ENCODE results near the gene ATAD2B.
"Not testable (repeated sequence)": the region's sequence is repeated elsewhere in the genome, so short reads cannot be mapped to it uniquely, and the experiment has no call there.

Gene ATAD2B

GRCh38 chr2:23782646-23783045 is 144.3 kb downstream of the ATAD2B start:
- DNase-seq = no peak

GRCh38 chr2:23782126-23782525 is 144.8 kb downstream of the ATAD2B start:
- no peak for DNase-seq

GRCh38 chr2:23780465-23780864 is 146.5 kb downstream of the ATAD2B start:
- not testable (repeated sequence) for DNase-seq

- no peak for DNase-seq
These were observed 149.1 kb downstream of the ATAD2B start for GRCh38 chr2:23777826-23778225.

GRCh38 chr2:23776021-23776420 is 150.9 kb downstream of the ATAD2B start:
- no peak for DNase-seq

GRCh38 chr2:23772684-23773083 is 154.2 kb downstream of the ATAD2B start:
- no peak for DNase-seq

- DNase-seq = no peak
These were observed 154.9 kb downstream of the ATAD2B start for GRCh38 chr2:23772056-23772455.

GRCh38 chr2:23769364-23769763 is 157.6 kb downstream of the ATAD2B start:
- no peak for DNase-seq

- DNase-seq = no peak
These were observed 158.9 kb downstream of the ATAD2B start for GRCh38 chr2:23767876-23768621.

GRCh38 chr2:23762141-23762540 is 164.8 kb downstream of the ATAD2B start:
- DNase-seq = no peak

- DNase-seq = no peak
These were observed 165.3 kb downstream of the ATAD2B start for GRCh38 chr2:23761638-23762037.

GRCh38 chr2:23760736-23761135 is 166.2 kb downstream of the ATAD2B start:
- DNase-seq = no peak

- peak; percentile 11 for DNase-seq
These were observed 169.1 kb downstream of the ATAD2B start for GRCh38 chr2:23757686-23758433.

GRCh38 chr2:23756593-23757292 is 170.2 kb downstream of the ATAD2B start:
- no peak for DNase-seq

GRCh38 chr2:23754970-23755369 is 172.0 kb downstream of the ATAD2B start:
- no peak for DNase-seq

GRCh38 chr2:23753291-23754010 is 173.5 kb downstream of the ATAD2B start:
- no peak for DNase-seq

GRCh38 chr2:23751747-23752265 is 175.1 kb downstream of the ATAD2B start:
- no peak for DNase-seq

- DNase-seq = no peak
These were observed 180.6 kb downstream of the ATAD2B start for GRCh38 chr2:23746141-23746863.

- no peak for DNase-seq
These were observed 181.2 kb downstream of the ATAD2B start for GRCh38 chr2:23745726-23746105.

- no peak for DNase-seq
These were observed 181.7 kb downstream of the ATAD2B start for GRCh38 chr2:23745068-23745725.

GRCh38 chr2:23736783-23737182 is 190.1 kb downstream of the ATAD2B start:
- DNase-seq = not testable (repeated sequence)

- DNase-seq = no peak
These were observed 192.5 kb downstream of the ATAD2B start for GRCh38 chr2:23734416-23734815.

Measured in T1000 (cell line).